HG02884 (cell line): Measurements from ENCODE around the gene RIPK4.

Experiments
- ATAC-seq: cut with Tn5 transposase; IDR thresholded peaks from one replicate; pipeline ENCODE4 v1.9.1; 2021; ENCODE audit warnings: mild to moderate bottlenecking, moderate library complexity; ENCODE audit not compliant: unreplicated experiment

Gene RIPK4

DNA sequence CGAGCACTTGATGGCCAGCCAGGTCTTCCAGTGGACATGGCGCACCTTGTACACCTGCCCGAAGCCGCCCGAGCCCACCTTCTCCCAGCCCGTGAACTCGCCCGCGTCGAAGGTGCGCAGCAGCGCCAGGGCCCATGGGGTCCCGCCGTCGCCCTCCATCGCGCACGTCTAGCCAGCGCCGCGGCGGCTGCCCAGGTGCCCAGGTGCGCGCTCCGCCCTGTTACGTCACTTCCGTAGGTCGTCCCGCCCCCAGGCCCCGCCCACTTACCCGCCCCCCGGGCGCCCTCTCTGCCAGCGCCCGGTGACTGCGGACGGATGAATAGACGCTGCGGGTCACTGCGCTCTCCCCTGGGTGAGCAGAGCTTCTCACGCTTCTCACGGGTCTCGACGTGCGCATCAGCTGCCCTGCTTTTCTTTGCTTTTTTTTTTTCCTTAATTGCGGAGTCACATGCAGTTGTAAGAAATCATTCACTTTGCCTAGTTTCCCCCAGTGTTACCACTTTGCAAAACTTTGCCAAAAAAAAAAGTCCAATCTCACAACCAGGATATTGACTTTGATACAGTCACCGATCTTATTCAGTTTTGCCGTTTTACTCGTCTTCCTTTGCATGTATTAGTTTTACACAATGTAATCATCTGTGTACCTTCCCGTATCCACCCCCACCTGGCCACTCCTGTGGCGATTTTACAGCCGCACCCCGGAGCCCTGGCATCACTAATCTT lies at the start of gene RIPK4:
Gene RIPK4 (minus strand): TSS at position 170 of the 723 bp plus-strand sequence. CDS start 11 bp downstream, at position 159.
- no peak for ATAC-seq

DNA sequence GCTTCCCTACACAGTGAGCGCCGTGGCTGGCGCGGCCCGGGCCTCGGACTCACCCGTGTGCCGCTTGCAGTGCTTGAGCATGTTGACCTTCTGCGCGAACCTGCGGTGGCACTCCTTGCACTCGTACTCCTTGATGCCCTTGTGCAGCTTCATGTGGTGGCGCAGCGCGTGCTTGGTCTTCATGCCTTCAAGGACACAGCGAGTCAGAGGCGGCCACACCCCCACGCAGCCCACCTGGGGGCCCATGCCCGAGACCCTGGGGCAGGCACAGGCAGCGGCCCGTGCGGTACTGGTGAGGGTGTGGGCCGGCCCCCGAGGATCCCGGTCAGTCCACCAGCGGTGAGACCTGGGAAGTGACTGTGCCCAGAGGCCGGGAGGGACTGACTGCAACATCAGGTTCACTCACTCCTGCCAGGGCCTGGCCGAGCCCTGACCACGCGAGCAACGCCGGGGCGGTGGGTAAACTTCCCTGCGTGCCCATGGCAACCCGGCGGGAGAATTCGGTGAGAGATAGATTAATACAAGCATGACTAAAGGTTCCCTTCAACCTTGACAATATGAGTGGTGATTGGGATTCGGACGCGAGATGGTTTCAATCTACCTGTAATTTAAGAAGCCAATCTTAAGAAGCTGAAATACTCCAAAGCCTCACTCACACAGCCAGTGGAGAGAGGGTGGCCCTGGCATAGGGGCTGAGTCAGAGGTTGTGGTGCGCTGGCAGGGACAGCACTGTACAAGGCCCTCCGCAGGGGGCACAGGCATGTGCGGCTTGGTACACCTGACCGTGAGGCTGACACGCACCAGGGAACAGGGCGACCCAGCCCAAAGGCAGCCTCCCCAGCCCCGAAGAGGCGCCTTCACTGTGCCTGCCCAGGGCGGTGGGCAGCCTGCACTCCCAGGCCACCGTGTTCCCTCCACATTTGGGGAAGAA lies 49.1 kb upstream of the RIPK4 start:
- no peak for ATAC-seq

DNA sequence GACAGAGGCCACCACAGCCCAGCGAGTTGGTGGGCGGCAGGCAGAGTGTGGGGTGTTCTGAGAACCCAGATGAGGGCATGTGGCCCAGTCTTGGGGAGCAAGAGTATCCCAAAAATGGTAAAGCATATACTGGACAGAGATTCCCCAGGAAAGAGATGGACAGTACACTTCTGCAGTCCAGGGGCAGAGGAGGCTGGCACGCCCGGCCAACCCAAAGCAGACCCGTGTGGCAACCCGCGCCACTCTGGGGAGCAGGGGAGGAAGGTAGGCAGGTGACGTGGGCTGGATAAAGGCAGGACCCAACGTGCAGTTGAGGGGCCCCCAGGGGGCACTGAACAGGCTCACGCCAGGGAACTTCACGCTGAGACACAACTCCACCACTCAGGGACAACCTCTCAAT lies 46.4 kb upstream of the RIPK4 start:
- ATAC-seq, result no peak

DNA sequence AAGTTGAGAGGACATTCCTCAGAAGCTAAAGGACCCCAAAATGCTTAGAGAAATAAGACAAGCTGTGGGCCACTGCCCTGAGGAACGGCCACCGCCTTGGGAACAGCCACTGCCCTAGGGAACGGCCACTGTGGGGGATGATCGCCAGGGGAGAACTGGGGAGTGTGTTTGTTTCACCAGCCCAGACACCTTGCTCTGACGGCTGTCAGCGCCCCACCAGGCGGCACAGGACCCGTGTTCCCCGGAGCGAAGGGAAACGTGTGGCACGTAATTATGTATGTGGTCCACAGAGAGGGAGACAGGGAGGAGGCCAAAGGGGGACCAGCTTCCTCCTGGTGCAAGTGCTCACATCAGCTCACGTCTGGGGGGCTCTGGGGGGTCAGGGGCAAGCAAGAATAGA lies 45.8 kb upstream of the RIPK4 start:
- no peak for ATAC-seq

DNA sequence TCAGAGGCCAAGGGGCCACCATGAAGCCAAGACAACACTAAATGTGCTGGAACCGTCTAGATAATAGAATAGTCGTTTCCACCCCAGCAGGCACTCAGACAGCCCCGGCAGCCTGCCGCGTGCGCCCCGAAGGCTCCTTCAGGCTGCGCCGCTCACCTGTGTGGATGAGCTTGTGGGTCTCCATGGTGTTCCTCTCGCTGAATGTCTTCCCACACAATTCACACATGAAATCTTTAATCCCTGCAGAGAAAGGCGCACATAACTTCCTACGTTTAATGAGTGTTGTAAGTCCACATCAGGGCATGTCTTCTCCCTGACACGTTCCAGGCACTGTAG lies 43.7 kb upstream of the RIPK4 start:
- no peak for ATAC-seq

DNA sequence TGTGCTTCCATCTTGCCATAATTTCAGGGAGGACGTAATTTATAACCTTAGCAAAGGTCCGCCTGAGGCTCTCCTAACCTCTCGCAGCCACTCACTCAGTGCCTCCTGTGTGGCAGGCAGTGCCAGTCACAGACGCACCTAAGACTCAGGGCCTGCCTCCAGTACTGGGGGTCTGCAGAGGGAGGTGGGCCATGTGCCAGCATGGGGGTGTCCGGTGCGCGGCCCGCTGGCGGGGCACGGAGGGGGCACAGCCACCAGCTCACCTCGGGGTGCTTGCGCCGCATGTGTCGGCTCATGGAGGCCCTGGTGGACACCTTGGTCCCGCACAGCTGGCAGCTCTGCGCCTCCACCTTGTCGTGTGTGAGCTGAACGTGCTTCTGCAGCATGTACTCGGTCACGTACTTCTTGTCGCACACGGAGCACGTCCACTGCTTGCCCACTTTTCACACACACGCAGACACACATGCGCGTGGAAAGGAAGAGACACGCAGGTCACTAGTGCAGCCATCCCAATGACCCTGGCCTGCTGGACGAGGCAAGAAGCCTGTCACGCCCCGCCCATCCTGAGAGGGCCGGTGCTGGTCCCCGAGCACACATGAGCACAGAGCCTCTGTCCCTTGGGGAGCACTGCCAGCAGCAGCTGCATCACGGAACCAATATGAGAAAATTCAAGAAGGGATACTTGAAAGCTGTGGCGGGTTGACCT lies 43.2 kb upstream of the RIPK4 start:
- no peak for ATAC-seq

DNA sequence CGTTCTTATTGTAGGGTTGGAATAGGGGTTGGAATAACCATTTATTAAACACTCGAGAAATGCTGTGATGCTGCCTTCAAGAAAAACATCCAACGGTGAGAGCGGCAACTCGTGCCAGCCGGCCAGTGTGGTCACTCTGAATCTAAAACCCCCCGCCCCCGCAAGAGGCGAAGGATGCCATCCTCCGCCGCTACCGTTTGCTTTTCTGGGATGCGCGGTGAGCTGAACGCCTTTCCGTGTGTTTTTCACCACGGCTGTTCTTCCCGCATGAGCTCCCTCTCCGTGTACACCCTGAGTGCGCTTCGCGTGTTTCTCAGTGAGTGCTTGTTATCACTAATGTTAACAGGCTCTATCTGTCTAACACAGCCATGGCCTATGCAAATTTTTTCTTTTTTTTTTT lies 42.0 kb upstream of the RIPK4 start:
- no peak for ATAC-seq

DNA sequence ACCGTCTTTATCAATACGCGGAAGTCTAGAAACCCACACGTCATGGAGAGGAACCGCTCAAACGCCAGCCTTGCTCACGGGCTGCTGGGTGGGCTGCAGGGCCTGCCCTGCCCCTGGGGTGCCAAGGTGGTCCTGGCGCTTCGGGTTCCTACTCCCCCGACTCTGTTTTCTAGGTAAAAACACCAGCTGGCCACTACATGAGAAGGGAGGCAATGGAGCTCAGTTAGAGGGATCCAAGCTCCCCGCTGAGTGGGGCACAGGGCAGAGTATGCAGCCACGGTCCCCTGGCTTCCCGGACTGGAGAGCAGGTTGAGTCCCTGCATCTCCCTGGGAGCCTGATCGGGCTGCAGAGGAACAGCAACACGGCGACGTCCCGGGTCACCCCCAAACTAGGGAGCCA lies 41.2 kb upstream of the RIPK4 start:
- ATAC-seq, result no peak

DNA sequence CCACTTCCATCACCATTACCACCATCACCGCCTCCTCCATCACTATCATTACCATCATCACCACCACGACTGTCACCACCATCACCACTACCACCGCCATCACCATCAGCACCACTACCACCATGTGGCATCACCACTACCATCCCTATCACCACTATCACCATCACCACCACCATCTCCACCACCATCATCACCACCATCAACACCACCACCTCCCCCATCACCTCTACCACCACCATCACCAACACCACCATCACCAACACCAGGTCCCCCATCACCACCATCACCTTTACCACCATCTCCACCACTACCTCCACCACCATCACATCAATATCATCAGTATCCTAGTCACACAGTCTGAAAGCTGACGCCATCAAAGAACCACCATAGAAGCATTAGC lies 39.9 kb upstream of the RIPK4 start:
- ATAC-seq, result no peak

DNA sequence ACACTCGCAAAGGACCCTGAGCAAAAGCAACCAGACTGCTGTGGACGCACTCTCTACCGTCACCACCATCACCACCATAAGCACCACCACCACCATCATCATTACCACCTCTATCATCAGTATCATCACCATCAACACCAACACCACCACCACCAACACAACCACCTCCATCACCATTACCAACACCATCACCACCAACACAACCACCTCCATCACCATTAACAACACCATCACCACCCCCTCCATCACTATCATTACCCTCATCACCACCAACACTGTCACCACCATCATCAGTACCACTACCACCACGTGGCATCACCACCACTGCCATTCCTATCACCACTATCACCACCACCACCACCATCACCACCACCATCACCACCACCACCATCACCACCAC lies 38.8 kb upstream of the RIPK4 start:
- no peak for ATAC-seq

DNA sequence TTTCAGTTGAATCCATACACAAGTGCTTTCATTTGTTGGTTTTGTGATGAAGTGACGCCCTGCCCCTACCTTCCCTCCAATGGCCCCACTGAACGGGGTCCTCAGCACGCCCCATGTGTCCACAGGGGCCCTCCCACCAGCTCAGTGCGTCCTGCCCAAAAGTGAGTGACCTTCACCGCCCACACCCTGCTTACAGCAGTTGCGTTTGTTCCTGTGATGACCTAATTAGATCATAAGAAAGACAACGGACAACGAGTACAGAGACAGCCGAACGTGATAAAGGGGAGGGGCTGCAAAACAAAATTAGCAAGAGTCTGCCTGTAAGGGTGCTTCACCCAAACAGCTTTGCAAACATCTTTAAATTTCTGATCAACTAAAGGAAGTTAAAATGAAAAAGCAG lies 38.2 kb upstream of the RIPK4 start:
- no peak for ATAC-seq

DNA sequence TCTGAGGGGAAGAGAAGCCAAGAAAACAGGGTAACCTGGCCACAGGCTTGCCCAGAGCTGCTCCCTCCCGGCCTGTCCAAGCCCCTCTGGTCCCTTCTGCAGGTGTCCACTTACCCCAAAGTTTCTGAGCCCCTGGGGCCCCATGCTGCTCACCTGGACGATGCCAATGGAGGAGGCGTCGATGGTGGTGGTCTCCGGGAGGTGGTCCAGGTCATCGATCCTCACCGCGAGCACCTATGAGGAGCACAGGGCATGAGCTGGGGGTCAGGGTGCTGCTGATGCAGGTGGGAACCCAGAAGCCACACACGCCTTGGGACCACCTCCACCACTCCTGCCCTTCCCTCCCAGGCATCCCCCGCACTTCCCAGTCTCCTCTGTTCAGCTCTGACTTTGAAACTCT lies 37.5 kb upstream of the RIPK4 start:
- no peak for ATAC-seq

DNA sequence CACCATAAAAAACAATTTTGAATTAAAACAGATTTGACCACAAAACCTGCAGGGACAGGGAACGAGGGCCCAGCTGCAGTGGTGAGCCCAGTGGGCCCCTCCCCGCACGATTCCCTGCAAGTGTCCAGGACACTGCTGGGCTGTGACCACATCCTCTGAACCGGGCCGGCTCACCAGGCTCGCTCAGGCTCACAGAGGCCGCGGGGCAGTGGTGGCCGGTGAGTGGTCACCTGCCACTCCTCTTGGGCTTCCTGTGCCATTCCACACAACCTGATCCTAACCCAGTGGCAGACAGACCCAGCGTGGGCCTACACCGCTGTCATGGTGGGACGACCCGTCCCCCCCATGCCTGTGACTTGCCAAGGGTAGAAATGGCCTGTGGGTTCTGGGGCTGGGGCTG lies 36.5 kb upstream of the RIPK4 start:
- no peak for ATAC-seq

DNA sequence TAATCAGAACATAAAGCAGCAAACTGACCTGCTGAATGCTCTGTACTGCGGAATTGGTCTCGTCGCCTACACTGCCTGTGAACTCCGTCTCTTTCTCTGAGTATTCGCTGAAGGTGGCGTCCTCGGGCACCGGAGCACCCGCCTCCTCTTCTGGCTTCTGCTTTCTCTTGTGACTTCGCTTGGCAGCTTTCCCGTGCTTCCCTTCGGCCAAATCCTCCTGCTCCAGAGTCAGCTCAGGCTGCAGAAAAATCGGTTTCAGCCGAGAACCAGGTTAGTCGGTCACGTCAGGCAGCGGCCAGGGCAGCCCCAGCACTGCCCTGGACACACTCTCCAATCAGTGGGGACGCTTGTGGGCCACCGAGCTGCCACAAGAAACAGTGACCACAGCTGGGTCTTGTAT lies 35.8 kb upstream of the RIPK4 start:
- ATAC-seq, result no peak

DNA sequence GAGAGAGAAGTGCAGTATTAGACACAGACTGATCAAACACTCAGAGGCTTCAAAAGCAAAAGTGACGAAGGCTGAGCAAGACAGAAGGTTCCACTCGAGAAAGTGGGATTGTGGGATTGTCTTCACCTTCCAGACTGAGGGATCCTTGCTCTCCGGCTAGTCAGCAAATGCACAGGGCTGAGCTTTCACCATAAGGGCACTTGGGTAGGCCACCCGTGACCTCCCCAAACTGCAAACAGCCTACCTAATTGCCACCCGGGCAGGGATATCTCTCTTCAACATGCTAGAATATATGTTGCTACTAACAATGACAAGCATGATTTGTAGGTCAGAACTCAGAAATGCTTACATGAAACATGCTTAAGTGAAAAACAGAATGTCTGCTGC lies 35.3 kb upstream of the RIPK4 start:
- ATAC-seq, result no peak

DNA sequence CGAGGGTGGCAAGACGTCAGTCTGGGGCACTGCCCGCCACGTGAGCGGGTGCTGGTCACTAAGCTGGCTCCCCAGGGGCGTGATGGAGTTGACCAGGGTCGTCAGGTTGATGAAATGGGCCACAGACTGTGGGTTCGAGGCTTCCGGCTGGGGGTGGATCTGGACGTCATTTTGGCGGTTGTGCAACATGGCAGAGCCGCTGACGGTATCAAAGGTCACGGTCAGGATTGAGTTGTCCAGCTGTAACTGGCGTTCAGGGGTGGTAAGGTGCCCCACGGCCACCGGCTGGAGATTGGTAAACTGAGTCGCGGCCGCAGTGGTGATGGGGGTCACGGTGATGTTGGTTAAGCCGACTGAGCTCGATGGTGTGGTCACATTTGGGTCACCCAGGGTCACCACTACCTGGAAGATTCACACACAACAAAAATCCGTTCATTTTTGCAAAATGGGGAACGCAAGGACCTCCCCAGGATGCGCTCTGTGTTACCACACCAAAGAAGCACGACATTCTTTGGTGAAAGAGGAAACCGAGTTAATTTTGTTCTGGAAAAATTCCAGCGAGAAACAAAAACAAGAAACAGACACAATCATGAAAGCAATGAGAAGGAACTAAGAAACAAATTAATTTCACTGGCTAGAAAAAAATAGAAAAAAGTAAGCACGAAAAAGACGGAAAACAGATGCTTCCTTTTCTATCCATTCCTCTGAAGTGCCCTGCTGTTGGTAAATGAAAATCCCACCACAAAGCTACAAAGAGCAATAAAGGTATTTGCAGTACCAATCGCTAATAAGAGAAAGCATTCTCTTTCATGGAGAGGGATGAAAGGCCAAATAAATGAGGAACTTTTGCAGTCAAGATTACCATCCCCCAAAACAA lies 34.7 kb upstream of the RIPK4 start:
- ATAC-seq, result no peak

DNA sequence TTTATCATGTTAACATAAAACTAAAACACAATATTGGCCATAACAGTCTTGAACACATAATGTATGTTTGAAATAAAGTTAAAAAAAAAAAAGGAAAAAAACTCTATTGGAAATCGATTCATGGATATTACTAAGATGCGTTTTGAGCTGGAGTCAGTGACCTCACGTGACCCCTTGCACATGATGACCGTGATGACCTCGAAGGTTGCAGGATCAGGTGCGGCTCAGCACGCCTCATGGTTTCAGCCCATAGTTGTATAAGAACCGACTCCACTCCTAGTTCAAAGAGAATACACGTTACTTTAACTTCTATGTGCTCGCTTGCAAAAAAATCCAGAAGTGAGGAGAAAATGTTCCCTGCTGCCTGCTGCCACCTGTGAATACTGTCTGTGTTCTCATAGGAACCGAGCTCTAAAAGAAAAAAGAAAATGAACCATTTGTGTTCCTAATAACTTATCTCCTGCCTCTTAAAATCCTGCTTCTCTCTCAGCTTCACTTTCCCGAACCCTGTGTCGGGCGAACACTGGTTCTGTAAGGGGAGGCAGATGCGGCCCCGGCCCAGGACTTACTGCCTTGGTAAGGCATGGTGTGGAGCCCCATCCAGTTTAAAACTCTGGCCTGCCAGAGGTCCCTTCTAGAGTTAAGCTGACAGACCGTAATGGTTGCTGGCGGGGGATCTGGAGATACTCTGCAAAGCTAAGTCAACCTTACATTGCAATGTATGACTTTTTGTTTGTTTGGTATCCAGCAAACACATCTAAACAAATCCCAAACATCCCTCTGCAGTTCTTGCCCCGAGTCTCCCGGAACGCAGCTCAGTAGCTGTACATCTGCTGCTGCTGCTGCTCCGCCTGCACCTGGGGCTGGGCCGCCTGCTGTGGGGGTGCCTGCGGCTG lies 33.8 kb upstream of the RIPK4 start:
- ATAC-seq, result no peak

DNA sequence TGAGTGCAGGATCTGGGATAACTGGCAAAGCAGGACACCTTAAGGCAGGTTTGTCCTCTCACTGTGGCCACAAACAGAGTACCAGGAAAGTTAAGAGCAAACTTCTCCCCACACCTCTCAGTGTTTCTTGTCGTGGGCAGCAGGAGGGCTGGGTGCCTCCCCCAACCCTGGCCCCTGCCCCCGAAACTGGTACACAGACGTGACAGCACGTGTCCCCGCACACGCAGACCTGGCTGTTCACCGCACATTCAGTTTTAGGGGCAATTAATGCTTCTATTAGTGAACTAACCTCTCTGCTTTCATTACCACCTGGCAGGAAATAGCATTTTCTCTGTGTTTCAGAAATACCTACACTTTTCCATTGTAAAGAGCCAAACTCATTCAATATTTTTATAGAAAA lies 32.9 kb upstream of the RIPK4 start:
- ATAC-seq, result no peak

DNA sequence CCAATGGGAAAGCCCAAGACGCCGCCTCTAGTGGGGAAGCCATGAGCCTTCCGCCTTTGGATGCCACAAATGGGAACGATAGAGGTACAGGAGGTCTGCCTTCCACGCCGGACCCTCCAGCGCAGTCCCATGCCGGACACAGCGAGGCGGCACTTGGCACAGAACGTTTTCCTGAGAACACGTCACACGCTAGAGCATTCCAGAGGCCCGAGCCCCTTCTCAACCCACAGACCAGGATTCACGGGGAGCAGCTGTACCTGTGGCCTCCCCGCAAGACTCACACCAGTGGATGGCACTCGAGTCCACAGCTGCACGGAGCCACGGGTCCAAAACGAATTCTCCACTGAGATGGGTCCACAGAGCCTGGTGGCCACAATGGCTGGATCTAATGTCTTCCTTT lies 31.5 kb upstream of the RIPK4 start:
- ATAC-seq, result no peak
